Femur (tissue), 1 donor: Measurements from ENCODE around the gene MYH13.

Experiments used
- DNase-seq: peaks from one replicate; pipeline ENCODE4 v3.0.0-alpha.2; 2017

Gene MYH13

DNA sequence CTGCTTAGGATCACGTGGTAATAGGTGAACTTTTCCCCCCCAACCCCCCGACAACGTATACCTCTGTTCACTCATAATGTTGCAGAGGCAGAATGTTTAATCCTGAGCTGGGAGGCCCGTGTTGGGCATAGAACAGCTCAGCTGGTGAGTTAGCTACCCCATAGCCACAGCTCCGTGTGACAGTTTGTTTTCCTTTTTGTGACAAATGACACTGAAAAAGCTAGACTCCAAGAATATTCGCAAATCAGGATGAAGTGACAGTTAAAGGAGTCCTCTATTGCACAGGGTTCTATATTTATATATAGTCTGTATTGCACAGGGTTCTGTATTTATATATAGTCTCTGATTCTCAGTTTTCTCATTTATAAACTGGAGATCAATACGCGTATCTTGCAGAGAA lies 33.8 kb downstream of the MYH13 start:
- no peak for DNase-seq

GRCh38 chr17:10337976-10338375 lies 34.8 kb downstream of the MYH13 start:
- no peak for DNase-seq

GRCh38 chr17:10337136-10337535 lies 35.7 kb downstream of the MYH13 start:
- DNase-seq = no peak

GRCh38 chr17:10336393-10336792 lies 36.4 kb downstream of the MYH13 start:
- no peak for DNase-seq

DNA sequence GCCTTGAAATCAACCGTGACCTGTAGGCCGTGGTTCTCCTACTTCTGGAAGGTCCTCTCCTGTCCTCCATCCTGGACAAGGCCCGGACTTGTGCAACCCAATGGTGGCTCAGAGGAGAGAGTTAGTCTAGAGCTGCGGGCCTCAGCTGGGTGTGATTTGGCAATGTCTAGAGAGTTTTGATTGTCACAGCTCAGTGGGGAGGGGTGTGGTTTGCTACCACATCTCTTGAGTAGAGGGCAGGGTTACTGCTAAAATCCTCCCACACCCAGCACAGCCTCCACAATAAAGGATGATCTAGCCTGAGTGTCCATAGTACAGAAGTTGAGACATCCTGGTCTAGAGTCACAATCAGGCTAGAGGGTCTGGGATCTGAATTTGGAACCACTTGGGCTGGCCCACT lies 40.3 kb downstream of the MYH13 start:
- DNase-seq = no peak

- DNase-seq = no peak
These were observed 43.6 kb downstream of the MYH13 start for GRCh38 chr17:10328971-10329923.

GRCh38 chr17:10328206-10328605 lies 44.6 kb downstream of the MYH13 start:
- DNase-seq = no peak

DNA sequence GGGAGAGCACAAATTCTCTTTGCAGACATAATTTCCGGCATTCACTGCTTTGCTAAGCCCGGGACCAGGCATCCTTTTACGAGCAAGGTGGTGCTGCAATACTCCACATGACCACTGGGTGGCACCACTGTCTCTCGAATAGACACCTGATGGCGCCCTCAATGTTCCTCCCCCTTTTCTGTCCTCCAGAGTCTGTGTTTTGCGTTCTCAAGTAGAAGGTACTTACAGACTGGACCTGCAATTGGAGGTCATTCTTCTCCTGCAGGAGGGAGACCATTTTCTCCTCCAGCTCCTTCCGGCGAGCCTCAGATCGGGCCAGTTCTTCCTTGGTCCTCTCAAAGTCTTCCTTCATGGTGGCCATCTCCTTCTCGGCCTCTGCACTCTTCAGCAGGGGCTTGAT lies 45.2 kb downstream of the MYH13 start:
- DNase-seq = peak; percentile 85

DNA sequence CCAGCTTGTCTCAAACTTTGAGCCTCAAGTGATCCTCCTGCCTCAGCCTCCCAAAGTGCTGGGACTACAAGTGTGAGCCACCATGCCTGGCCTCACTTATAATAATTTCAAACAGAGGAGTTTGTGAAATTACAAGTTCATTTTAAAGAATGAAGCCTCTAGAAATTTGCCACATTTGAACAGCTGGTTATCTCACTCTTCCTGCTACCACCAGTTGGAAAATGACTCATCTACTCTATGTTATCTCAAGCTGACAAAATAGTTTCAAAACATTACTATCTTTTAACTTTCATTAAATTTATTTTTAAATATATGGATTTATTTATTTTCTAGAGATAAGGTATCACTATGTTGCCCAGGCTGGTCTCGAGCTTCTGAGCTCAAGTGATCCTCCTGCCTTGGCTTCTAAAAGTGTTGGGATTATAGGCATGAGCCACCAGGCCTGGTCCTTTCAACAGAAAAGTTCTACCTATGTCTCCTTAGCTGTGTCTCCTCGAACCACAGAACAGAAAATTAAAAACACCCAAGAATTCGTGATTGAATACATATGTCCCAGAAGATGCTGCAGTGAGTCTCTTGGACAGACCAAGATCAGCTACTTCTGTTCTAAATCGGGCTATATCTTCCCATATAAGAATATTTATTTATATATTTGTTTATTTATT lies 47.6 kb downstream of the MYH13 start:
- no peak for DNase-seq

- no peak for DNase-seq
These were observed 48.8 kb downstream of the MYH13 start for GRCh38 chr17:10323812-10324610.

DNA sequence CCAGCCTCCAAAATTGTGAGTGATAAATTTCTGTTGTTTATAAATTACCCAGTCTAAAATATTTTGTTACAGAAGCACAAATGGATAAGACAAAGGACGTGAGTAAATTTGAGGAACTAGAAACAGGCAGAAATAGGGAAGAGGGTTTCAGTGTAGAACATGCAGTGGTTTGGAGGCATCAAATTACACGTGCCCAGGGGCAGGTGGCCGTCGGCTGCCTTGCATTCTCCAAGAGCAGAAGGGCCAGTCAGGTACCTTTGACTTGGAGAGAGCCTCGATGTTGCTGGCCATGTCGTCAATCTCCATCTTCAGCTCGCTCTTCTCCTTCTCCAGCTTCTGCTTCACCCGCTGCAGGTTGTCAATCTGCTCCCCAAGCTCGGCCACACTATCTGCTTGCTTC lies 54.3 kb downstream of the MYH13 start:
- no peak for DNase-seq

GRCh38 chr17:10317543-10317834 lies 55.3 kb downstream of the MYH13 start:
- no peak for DNase-seq

DNA sequence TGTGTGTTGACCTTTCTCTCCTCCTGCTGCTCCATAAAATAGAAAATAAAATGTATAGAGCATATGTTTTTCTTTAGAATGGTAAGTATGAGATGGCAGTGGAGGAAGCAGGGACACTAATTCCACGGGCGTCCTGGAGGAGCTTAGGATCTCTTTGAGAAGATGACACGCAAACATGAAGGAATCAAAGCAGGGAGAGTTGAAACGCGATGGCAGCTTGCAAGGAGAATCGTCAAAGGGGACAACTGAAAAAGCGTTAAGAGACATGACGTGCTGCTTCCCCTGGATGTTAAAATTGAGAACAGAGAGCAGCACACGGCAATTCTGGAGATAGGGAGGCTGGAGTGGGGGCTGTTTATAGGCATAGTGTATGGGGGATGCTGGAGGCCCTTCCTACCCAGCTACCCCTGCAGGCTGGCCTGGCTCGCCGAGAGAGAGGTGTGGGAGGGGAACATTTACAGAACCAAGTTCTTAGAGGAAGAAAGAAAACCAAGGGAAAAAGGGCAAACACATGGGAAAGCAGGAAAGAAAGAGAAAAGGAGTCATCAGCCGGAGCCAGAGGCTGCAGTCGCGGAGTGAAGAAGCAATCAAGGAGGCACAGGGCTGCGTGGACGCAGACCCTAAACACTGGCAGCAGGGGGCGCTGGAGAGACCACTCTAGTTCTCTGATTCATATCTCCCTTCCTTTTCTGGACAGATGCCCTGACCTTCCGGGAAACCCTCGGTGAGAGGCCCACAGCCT lies 55.8 kb downstream of the MYH13 start:
- DNase-seq = peak; percentile 76

DNA sequence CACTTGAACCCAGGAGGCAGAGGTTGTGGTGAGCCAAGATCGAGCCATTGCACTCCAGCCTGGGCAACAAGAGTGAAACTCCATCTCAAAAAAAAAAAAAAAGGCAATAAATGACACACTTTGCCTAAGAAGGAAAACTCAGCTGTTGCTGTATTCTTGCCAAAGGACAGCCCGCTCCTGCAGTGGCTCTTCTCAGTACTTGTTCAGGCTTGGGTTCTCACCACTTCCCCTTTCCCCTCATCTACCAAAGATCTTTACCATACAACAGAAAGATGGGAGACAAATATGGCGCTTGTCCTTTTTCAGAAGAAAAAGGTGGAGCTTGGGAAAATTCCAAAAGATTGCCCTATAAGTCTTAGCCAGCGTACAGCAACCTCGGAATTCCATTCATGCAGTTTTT lies 58.5 kb downstream of the MYH13 start:
- DNase-seq = no peak

GRCh38 chr17:10313037-10313672 lies 59.7 kb downstream of the MYH13 start:
- DNase-seq = no peak

GRCh38 chr17:10311131-10311530 lies 61.7 kb downstream of the MYH13 start:
- no peak for DNase-seq

- no peak for DNase-seq
These were observed 63.5 kb downstream of the MYH13 start for GRCh38 chr17:10309003-10309974.

GRCh38 chr17:10306585-10306984 lies 66.2 kb downstream of the MYH13 start:
- DNase-seq = no peak

DNA sequence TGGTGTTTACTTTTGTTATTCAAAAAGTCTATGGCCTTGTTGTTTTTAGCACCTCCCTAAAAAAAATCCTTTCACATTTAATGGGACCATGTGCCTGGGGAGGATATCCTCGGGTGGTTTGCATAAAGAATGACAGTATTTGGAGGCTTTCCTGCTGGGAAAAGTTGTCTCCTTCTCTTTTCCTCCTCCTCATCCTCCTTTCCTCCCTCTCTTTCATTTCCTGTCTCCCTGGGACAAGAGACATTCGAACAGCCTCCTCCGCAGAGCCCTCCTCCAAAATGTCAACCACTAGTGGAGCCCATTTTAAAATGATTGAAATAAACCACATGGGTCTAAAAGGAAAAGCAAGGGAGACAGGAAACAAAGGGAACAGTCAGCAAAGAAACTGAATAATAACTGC lies 67.4 kb downstream of the MYH13 start:
- no peak for DNase-seq

GRCh38 chr17:10304758-10305300 lies 68.0 kb downstream of the MYH13 start:
- DNase-seq = no peak

DNA sequence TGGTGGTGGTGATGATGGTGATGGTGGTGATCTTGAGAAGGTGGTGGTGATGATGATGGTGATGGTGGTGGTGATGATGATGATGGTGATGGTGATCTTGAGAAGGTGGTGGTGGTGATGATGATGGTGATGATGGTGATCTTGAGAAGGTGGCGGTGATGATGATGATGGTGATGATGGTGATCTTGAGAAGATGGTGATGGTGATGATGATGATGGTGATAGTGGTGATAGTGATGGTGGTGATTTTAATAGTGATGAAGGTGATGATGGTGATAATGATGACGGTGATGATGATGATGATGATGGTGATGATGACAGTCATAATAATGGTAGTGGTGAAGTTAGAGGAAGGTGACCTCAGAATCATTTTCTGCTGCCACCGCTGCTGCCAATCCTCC lies 75.1 kb downstream of the MYH13 start:
- no peak for DNase-seq
